HG03469 (cell line): ENCODE measurements around the gene SLC25A13.

ENCODE experiments used
- ATAC-seq: cut with Tn5 transposase; IDR thresholded peaks from one replicate; pipeline ENCODE4 v1.9.1; 2021; ENCODE audit warnings: mild to moderate bottlenecking, moderate library complexity, moderate number of reproducible peaks; ENCODE audit not compliant: unreplicated experiment

The SLC25A13 gene

DNA sequence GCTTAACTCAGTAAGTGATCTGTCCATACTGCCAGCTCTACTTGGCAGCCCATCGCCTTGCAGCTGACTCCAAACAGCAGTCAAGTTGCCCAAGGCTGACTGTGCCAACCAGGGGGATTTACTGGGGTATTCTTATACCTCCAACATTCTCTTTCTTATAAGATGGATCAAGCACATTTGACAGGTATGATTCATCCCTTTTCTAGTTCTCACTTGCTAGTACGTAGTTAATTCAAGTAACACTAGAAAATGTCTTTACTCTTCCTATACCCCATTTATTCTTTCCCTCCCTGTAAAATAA, 77.0 kb downstream of the SLC25A13 start:
- no peak for ATAC-seq

DNA sequence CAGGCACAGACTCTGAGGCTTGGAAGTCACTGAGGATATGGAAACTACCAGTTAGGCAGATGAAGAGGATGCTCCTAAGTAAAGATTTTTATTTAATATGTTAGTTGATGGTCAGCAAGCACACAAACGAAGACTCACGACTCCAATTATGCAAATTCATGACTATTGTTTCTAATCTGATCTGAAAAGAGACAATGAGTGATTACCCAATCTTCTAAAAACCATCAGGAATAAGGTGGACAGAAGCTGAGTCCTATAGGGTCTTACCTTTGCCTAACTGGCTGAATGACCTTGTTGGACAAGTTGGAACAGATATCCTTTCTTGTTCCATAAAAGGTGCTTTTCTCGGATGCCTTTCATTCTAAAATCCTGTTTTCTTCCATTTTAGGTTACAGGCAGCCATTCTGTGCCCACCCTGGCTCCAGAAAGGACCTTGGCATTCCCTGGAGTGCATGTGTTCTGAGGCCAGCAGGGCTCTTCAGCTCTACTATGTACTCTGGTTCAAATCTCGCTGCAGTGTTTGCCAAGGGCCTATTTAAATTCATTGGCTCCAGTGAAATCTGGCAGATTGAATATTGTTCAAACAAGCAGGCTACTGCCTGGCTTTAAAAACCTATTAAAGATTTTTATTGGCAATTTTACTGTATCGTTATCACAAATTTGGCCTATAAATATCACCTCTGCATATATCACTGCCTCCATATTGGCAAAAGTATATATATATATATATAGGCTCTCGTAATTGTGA, 77.5 kb downstream of the SLC25A13 start:
- ATAC-seq: no peak

DNA sequence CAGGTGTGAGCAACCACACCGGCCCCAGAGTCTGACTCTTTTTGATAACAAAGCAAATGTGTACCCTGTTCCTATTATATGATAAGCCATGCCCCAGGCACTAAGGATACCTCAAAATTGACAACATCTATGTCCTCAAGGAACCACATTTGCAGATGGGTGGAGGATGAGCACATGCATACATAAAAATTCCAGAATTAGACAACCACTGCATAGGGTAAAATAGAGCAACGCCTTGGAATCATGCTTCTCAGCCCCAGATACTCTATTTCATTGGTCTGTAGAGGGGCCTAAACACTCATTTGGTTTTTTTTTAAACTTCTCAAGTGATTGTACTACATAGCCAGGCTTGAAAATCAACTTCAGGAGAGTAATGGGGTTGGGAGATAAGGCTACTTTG, 78.7 kb downstream of the SLC25A13 start:
- ATAC-seq: no peak

DNA sequence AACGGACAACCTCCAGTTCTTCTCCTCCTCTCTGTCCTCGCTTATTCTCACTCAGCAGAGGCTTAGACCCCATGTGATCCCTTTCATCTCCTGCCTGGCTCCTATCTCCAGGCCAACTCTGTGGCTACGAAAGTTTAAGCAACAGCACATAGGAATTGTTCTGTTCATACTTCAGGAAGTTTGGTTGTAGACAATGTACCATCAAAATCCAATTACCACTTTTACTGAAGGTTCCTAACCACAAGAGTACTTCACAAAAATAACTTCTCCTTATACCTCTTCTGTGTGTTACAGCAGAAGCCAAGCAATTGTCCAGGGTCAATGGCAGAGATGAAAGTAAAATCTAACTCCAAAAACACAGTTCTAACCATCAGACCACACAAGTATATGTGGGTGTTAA, 80.0 kb downstream of the SLC25A13 start:
- no peak for ATAC-seq

DNA sequence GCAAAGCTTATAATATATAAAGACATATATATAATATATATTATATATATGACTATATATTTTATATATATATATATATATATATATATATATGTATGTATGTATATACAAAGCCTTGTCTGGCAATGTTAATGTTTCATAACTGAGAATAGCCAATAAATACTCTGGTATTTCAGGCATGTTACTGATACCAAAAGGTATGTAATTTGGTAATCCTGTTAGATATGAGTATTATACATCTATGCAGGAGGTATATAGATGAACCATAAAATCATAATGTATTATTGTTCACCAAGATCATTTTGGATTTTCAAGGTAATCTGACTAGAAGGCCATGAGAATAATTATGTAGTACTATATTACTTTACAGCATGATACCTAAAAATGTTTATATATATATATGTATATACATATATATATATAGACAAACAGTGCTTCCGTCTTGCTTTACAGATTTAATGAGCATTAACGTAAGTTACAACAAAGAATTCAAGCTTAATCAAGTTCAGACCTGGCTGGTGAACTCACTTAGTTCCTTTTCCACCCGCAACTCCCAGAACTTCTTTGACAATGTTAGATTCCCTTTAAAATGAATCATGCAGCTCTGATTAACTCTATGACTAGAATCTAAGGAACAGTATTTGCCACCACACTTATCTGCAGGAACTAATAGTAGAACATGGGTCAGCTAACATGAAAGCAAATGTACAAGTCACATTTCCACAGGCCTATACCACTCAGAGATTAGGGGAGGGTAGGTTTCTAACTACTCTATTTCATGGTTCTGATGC, 82.7 kb downstream of the SLC25A13 start:
- ATAC-seq: no peak

DNA sequence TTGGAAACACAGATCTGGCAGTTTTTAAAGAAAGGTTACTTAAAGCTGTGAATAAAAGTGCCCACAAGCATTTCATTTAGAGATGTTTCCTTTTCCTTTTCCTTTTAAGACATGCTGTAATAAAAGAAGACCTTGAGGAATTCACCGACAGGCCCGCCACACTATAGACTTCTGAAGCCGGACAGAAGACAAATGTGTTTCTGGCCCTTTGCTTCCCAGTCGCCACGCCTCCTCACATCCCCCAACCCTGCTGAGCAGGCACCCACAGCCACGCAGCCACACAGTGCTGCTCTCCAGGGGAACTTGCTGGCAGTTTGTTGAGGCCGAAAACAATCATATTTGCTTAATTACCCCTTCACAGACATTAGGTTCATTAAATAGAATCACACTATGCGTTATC, 83.4 kb downstream of the SLC25A13 start:
- no peak for ATAC-seq

DNA sequence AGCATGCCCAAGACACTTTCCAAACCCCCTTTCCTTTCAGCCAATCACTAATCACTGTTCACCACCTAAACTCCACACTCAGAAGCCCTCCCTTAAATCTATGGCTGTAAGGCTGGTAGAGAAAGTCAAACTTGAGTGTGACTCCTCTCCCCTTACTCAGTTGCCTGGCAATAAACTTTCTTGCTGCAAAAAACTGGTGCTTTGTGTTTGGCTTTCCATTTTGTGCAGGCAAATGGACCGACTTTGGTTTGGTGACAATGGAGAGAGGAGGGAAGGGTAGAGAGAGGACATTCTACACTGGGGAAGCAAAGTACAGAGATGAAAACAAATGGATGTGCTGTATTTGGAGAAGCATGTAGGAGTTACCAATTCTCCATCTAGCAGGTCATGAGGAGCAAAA, 84.9 kb downstream of the SLC25A13 start:
- ATAC-seq: no peak

DNA sequence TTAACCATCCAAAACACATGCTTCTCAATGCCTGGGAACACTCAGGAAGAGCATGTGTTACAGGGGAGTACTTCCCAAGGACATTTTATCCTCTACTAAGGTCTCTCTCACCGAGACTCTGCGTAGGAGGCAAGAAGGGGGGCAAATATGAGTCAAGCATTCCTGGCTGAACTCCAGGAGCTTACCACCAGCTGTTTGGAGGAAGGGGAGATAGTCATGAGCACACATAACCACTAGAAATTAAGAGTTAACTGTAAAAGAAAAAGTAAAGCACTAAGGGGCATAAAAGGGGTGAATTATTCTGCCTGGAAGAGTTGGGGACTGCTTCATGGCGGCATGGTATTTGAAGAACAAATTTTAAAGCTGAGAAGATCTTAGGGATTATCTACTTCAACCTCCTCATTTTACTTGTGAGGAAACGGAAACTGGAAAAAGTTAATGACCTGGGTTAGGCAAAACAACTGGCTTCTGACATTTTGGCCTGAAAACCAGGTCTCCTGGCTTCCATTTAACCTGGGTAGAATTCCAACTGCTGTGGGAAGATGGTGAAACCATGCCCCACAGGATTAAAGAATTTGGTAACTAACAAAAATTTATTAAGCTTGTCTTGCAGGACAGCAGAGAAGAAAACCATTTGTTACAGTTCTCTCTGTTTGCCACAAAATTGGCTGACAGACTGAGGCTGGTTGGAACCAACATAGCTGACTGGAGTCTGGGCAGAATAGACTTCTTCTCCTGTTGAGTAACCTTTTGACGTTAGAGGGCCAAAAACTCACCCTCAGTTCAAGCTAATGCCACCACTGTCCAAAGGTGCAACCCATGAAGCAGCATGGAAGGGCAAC, 85.5 kb downstream of the SLC25A13 start:
- no peak for ATAC-seq

DNA sequence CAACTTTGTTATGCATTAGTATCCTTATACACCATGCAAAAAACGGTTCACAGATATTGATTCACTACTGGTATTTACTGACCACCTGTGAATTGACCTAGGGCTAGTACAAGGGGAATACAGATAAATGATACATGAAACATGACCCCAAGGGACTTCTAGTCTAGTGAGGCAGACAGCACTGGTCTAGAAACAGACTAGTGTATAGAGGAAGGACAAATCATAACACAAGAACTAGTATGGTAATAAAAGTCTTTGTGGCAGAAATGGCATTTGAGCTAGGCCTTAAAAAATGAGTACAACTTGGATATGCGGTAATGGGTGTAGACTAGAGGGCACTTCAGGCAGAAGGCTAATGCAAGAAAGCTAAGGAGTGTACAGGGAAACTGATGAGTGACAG, 86.6 kb downstream of the SLC25A13 start:
- ATAC-seq: no peak

DNA sequence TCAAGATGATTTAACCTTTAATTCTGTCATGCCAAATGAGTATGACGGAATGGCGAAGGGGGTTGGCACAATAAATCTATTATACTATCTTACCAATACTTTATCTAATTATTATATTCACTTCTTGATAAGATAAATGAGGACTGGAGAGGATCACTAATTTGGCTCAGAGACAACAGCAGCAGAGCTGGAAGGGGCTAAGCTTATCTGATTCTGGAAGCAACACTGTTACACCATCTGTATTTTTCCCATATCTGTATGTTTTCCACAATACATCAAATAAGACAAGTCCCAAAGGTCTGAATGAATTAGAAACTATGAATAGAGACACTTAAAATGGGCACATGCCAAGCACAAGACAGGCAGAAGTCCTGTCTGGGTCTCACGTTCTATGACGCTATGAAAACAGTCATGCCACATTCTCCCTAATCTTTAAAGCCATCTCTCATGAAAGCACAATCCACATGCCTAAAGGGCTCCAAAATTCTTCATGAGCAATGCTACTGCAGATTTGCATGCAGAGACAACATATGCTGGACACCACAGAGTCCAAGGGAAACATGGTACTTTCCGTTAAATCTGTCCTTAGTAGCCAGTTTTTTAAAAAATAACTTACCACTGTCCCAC, 88.3 kb downstream of the SLC25A13 start:
- ATAC-seq: no peak

DNA sequence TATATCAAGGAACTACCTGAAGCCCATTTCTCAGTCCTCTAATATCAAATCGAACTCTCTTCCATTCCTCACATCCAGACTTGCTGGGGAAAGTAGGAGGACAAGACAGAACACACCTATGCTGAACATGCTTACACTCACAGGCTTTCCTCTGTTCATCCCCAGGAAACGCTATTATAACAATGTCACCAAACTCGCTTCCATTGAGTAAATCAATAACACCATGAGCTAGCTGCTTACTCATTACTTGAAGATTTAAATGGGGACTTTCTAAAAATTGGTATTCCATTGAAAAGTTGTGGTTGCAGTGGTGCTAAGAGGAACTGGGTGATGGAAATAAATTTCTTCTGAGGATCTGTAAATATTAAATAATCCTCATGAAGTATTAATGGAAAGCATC, 88.8 kb downstream of the SLC25A13 start:
- no peak for ATAC-seq

DNA sequence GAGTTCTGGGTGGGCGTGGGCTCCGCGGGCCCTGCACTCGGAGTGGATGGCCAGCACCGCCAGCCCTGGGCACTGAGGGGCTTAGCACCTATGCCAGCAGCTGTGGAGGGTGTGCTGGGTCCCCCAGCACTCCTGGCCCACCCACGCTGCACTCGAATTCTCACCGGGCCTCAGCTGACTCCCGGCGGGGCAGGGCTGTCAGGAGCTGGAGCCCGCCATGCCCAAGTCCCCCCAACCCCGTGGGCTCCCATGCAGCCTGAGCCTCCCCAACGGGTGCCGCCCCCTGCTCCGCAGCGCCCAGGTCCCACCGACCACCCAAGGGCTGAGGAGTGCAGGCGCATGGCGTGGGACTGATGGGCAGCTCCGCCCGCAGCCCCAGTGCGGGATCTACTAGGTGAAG, 93.1 kb downstream of the SLC25A13 start:
- no peak for ATAC-seq

DNA sequence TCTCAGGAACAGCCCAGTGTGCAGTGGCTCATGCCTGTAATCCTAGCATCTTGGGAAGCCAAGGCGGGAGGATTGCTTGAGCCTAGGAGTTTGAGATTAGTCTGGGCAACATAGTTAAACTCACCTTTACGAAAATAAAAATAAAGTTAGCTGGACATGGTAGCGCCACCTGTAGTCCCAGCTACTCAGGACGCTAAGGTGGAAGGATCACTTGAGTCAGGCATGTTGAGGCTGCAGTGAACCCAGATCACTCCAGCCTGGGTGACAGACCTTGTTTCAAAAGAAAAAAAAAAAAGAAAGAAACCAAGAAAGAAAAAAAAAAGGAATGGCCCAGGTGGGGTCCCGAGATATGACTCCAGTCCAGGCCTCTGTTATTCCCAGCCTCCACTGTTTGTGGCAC, 96.6 kb downstream of the SLC25A13 start:
- no peak for ATAC-seq

DNA sequence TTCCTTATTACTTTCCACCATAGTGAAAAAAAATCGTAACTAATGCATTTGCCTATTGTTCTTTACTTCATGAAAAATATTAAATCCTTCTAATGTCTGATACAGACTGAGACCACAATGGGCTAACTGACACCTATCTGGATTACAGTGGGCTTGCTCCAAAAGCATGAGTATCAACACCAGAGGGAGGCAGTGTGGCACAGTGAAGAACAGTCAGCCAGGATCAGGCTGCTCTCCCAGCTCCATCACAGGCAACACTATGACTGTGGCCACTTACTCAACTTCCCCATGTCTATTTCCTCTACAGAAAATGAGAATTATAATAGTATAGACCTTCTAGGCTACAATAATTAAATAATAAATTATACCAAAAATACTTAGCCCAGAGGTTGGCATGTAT, 97.2 kb downstream of the SLC25A13 start:
- no peak for ATAC-seq

DNA sequence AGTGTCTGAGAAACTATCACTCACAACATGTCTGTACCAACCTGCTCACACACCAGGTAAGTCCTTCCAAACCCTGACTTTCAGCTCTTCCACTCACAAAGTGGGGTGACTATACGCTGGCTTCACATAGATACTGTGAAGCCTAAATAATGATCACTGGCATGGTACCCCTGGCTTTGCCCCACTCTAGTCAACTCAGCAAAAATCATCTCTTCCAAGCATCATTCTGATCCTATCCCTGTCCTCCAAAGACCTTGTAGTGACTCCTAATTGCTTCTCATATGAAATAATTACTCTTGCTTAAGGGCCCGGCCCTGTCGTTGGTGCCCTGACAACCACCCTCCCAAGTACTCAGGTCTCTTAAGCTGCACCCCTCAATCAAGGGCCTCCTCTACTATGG, 97.8 kb downstream of the SLC25A13 start:
- ATAC-seq: no peak

DNA sequence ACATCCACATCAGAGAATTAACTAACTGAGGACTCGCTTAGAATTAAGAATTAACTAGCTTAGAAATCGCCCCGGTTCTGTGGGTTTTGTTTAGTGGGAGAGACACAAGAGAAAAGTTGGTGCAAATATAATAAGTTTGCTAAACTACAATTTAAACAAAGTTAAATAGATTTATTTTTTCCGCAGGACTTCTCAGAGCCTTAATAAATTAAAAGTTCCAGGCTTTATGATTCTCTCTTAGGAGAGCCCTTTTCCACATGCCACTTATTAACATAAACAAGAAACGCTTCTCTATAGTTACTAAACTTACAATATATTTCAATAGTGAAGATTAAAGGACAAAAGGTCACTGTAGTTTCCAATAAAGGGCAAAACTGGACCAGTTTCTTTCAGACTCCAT, 100.0 kb downstream of the SLC25A13 start:
- no peak for ATAC-seq

DNA sequence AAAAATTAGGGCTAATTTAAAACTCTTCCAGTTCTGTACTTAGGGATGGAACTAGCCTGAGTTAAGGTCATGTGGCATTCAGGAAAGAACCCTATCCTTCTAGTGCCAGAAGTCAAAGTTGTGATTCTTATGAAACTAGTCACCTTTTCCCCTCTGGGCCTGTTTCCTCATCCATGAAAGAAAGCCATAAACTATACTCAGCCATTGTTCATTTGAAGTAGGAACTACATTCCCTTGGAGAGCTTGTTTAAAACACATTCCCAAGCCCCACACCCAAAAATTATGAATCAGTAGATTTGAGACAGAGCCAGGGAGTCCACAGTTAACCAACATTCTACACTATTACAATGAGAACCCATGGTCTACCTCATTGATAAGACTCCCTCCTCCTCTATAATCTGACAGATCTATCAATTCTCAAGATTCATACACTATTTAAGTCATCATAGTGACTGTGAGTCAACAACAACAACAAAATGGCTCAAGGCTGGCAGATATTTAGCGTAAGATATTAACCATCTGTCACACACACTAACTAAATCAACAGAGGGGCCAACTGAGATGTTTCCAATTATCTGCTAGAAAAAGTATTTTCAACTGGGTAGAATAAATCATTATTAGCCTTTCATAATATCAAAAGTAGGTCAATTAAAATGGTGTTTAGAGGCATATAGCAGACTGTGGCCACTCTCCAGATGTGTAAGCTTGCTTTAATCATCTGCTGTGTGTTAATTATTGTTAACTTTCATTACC, 102.3 kb downstream of the SLC25A13 start:
- ATAC-seq: no peak

DNA sequence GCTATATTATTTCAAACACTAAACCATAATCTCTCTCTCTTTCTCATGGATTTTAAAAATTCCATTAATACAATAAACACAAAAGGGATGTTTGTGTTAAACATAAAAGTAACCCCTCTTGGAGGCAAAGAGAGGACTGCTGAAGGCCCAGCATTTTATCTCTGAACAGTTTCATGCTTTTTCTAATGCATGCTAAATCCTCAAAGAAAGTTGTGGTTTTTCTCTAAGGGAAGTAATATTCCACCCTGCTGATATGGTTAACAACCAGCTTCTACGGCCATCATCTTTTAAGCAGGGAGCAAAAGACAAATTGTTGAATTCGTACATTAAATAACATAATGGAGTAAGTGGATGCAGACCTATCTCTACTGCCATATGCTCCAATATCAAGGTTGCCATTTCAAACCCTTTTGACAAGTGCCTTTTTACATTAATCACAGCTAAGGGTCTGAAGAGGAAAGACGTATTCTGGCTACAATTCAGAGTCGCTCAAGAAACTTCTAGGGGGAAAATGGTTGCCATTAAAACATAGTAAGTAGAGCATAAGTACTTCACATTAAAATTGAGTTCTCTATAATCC, 103.1 kb downstream of the SLC25A13 start:
- ATAC-seq: no peak

DNA sequence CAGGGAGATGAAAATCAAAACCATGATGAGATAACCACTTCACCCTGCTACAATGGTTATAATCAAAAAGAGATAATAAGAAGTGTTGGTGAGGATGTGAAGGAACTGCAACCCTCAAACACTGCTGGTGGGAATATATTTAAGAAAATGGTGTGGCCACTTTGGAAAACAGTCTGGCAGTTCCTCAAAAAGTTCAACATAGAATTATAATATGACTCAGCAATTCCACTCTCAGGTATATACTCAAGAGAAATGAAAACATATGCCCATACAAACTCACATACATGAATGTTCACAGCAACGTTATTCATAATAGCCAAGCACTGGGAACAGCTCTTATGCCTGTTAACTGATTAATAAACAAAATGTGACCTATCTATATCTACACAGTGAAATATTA, 104.8 kb downstream of the SLC25A13 start:
- no peak for ATAC-seq

DNA sequence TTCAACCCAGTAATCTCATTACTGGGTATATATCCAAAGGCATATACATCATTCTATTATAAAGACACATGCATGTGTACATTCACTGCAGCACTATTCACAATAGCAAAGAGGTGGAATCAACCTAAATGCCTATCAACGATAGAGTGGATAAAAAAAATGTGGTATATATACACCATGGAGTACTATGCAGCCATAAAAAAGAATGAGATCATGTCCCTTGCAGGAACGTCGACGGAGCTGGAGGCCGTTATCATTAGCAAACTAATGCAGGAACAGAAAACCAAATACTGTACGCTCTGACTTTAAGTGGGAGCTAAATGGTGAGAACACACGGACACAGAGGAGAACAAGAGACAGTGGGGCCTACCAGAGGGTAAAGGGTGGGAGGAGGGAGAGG, 105.5 kb downstream of the SLC25A13 start:
- ATAC-seq: no peak
